Measurements from ENCODE around the gene VSIG10. TPM values are rescaled to one million over a fixed set of nuclear protein-coding genes. Genes with fewer than 3 reads are reported as not detected.
A peak's percentile ranks its signal among the peaks of the same experiment; 100 is the strongest.

The VSIG10 gene
- total RNA-seq, 1 experiment from 2014 or later, result 97.4 TPM

- Histone ChIP-seq H3K79me1 (ENCODE audit: insufficient read depth, low read depth, low read length, poor library complexity, severe bottlenecking) (no peaks in the 10 kb centered on the region), H3K18ac (ENCODE audit: insufficient read length, low read depth, low read length) (no peak overlapping the region), H3K4me1 (ENCODE audit: insufficient read depth, low read length) (no peaks in the 10 kb centered on the region), H3K27me3 (ENCODE audit: insufficient read depth, low read length) (no peaks in the 10 kb centered on the region), H2BK15ac (ENCODE audit: low read depth, low read length) (no peak overlapping the region), H3K4ac (ENCODE audit: low read depth, low read length) (no peak overlapping the region), H2BK5ac (ENCODE audit: insufficient read length, low read length) (no peak overlapping the region), H3K23ac (ENCODE audit: insufficient read length, low read depth, low read length) (no peak overlapping the region), H3K14ac (ENCODE audit: insufficient read depth, low read length) (no peak overlapping the region), H4K8ac (replicated peaks; ENCODE audit: insufficient read length, low read depth, low read length) (no peak overlapping the region), H3K9me3 (ENCODE audit: control insufficient read depth, low read depth, low read length) (no peaks in the 10 kb centered on the region), H3K56ac (ENCODE audit: insufficient read length, low read depth, low read length) (no peak overlapping the region), H4K5ac (ENCODE audit: insufficient read length, low read depth, low read length) (no peak overlapping the region), H2BK12ac (ENCODE audit: insufficient read length, low read depth, low read length) (no peak overlapping the region), H3K23me2 (ENCODE audit: insufficient read length, low read depth, low read length, poor library complexity, severe bottlenecking) (no peaks in the 10 kb centered on the region), H3K9ac (ENCODE audit: extremely low read depth, insufficient read length, low read length) (no peak overlapping the region), H3K27ac (ENCODE audit: insufficient read length, low read depth, low read length) (no peak overlapping the region), H4K20me1 (ENCODE audit: control insufficient read depth, insufficient read depth, insufficient read length) (no peaks in the 10 kb centered on the region), H3K4me2 (ENCODE audit: insufficient read depth, insufficient read length, low read length) (no peak overlapping the region), H3K79me2 (ENCODE audit: insufficient read depth, low read length) (no peaks in the 10 kb centered on the region), H3T11ph (ENCODE audit: low read length) (no peak overlapping the region), H2AK5ac (ENCODE audit: insufficient read length, low read length) (no peak overlapping the region), H2AFZ (ENCODE audit: low read length) (no peak overlapping the region), H4K91ac (ENCODE audit: insufficient read length, low read depth, low read length) (no peak overlapping the region), H2BK20ac (ENCODE audit: low read depth, low read length, poor library complexity, severe bottlenecking) (no peak overlapping the region), H2BK120ac (ENCODE audit: low read depth, low read length, poor library complexity, severe bottlenecking) (no peak overlapping the region)
- no peak for DNase-seq
- Mint-ChIP-seq H3K4me1 (no peaks in the 10 kb centered on the region), H3K27me3 (ENCODE audit: low read depth) (no peaks in the 10 kb centered on the region), H3K4me3 (no peak overlapping the region), H3K36me3 (ENCODE audit: insufficient read depth in 1 of 3, low read depth in 3 of 3) (peaks cover 5 to 28% (median 19%) of the 10 kb centered on the region in 3 experiments; a peak in 6 of 7 replicates), H3K27ac (0 out of 7 replicates have a peak overlapping the region, but pooled peaks of 1 of the 3 experiments have one; percentile 44), H3K9me3 (no peaks in the 10 kb centered on the region)
- TF ChIP-seq CTCF (conservative IDR thresholded peaks at IDR 0.05), result no peak
- no CpG with 5 or more reads among the region's 5 CpGs for WGBS (ENCODE audit: extremely low coverage, insufficient read length, low lambda C conversion rate)
Measured at GRCh38 chr12:118151755-118152154, 47.9 kb upstream of the VSIG10 start.

Measured in H9 (cell line).